Placental epithelial cell (primary cell): Measurements from ENCODE around the gene PLCZ1. TPM values are rescaled to one million over a fixed set of nuclear protein-coding genes. Genes with fewer than 3 reads are reported as not detected.

Experiments
- total RNA-seq: library from RNA; depleted of rRNA; stranded (reverse); fragments of >200 nt; gene quantifications from 2 replicates; pipeline ENCODE4 v1.2.3, GENCODE V29; 2012

PLCZ1 gene, protein sequence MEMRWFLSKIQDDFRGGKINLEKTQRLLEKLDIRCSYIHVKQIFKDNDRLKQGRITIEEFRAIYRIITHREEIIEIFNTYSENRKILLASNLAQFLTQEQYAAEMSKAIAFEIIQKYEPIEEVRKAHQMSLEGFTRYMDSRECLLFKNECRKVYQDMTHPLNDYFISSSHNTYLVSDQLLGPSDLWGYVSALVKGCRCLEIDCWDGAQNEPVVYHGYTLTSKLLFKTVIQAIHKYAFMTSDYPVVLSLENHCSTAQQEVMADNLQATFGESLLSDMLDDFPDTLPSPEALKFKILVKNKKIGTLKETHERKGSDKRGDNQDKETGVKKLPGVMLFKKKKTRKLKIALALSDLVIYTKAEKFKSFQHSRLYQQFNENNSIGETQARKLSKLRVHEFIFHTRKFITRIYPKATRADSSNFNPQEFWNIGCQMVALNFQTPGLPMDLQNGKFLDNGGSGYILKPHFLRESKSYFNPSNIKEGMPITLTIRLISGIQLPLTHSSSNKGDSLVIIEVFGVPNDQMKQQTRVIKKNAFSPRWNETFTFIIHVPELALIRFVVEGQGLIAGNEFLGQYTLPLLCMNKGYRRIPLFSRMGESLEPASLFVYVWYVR
- total RNA-seq = not detected in 2 replicates

DNA sequence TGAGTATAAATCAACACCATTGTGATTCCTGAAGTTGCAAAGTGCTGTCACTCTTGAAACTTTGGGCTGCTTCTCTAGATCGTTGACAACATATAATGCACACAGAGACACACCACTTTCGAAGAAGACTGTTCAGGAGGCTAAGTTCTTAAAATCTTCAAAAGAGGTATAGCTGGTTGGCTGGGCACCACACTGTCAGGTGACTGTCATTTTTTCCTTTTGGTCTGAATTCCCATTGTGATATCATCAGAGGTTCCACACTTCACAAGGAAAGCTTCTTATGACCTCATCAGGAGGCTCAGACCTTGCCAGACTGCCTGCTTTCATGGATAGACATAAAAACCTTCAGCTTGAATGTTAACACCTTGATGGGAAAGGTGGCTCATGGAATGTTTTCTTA is at the start of gene PLCZ1, which contains the start of gene CAPZA3:
Gene PLCZ1, minus strand, starts transcription at position 194 of the 400 bp plus-strand sequence. CDS start 641 bp downstream, outside the sequence.
Gene CAPZA3, plus strand, starts transcription at position 301 of the 400 bp plus-strand sequence. CDS start 150 bp downstream, outside the sequence.

Other genes with a start within 250 kb of the PLCZ1 start
- 0.79 TPM in 1 of 2 replicates, not detected in the other for gene CAPZA3, start 107 bp upstream of the PLCZ1 start, total RNA-seq